Measurements from ENCODE around the gene CROCC.

Gene CROCC

DNA sequence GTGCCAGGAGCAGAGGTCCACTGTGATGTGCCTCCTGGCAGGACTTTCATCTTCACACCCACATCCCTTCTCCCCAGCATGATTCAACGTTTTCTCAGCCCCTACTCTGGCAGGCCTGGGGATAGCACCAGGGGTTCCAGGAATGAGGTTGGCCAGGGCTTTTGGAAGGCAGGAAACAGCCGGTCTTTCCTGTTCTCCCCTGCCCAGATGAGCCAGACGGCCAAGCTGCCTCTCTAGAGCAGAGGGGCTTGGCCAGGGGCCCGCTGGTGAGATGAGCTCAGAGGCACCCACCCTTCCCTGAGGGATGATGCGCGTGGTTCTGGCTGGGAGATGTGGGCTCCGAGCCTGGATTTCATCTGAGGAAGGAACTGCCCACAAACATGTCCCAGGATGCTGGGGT is 63.0 kb downstream of the CROCC start:
- no peak for DNase-seq (ENCODE audit: low read depth in 2 of 2)

DNA sequence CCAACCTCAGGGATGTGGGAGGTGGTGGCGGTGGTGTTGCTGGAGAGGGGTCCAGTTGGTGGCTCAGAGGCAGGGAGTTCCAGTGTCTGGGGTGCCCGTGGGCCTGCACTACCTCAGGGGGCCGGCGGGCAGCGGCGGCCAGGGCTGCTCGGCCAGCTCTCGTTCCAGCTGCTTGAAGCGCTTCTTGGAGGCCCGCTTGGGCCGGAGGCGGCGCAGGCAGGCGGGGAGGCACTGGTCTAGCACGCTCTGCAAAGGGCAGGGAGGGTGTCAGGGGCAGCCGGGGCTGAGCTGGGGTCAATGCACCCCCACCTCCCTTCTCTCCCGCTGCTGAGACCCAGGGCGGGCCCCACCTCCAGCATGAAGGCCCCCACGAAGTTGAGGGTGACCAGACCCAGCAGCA is 64.4 kb downstream of the CROCC start:
- no peak for DNase-seq (ENCODE audit: low read depth in 2 of 2)

DNA sequence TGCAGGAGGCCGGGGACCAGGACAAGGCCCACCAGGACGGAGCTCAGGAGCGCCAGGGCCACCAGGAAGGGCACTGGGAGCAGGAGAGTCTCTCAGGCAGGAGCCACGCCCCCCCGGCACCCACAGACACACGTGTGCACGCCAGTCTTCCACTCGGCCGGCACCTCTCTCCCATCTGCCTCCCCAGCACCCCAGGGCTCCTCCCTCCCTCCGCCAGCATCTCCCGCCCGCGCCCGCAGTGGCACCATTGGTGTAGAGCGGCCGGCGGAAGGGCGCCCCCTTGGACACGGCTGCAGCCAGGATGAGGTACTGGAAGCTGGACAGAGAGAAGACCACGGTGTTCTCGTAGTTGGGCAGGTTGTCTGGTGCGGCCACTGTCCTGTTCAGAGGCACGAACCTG is 64.8 kb downstream of the CROCC start:
- no peak for DNase-seq (ENCODE audit: low read depth in 2 of 2)

DNA sequence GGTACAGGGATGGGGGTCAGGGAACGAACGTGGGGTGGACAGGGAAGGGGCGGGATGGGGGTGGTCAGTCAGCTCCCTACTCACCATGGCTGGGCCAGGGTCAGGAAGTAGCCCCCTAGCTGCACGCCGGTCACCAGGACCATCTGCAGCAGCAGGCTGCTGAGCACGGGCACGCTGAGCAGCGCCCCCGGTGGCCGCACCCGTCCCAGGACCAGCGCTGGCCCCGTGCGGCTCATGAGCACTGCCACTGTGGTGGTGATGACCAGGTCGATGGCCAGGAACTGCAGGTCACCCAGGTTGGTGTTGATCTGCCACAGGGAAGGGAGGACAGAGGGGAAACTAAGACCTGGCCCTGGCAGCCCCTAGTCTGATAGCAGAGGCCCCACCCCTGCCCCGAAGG is 65.2 kb downstream of the CROCC start:
- no peak for DNase-seq (ENCODE audit: low read depth in 2 of 2)

DNA sequence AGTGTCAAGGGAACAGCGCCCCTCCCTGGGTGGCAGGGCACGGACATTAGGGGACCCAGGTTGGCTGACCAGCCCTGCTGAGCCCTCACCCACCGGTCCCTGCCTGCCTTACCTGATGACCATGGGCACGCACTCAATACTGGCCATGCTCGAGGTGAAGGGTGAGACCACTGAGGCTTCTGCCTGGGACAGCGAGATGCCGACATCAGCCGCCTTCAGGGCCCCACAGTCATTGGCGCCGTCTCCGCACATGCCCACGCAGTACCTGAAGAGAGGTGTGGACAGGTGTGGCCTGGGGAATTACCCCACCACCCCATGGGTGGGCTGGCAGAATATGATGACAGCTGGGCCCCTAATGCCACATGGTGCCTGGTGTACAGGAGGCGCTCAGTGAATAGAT is 66.5 kb downstream of the CROCC start:
- DNase-seq (ENCODE audit: low read depth in 2 of 2), result no peak

DNA sequence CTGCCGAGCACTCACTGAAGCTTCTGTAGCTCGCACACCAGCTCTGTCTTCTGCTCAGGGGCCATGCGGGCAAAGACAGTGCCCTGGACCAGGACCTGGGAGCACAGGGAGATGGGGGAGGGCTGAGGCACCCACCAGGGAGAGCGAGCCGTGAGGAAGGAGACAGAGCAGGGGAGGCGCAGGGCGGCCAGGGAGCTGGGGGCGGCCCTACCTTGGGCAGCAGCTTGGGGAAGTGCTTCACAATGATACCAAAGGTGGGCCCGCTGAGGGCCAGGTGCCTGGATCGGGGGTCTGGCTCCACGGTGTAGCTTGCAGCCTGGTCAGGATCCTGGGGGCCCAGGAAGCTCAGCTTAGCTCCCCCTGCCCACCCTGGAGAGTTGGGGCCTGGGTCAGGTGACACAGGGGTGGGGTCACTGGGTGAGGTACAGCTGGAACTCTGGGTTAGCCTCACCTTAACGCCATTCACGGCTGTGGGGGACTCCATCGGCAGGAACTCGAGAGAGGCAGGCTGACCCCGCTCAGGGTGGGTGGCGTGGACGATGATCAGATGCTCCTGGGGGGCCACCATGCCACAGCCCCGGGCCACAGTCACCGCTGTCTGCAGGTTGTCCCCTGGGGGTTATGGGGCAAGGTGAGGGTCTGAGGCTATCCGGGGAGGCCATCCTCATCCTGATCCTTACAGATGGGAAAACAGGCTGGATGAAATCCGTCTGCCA is 68.1 kb downstream of the CROCC start:
- no peak for DNase-seq (ENCODE audit: low read depth in 2 of 2)

DNA sequence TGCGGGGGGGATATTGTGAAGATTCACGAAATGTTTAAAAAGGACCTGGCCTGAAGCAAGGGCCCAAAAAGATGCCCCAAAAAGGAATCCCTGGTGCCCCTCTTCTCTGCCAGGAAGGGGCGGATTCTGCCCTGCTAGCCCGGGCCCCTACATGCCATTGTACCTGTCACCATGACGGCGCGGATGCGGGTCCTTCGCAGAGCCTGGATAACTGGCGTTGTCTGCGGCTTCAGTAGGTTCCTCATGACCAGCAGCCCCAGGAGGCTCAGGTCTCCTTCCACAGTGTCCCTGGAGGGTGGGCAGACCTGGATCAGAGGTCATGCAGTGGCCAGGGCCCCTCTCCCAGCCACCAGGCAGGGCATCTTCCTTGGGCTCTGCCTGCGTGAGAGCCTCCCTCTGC is 69.8 kb downstream of the CROCC start:
- DNase-seq (ENCODE audit: low read depth in 2 of 2), result no peak

DNA sequence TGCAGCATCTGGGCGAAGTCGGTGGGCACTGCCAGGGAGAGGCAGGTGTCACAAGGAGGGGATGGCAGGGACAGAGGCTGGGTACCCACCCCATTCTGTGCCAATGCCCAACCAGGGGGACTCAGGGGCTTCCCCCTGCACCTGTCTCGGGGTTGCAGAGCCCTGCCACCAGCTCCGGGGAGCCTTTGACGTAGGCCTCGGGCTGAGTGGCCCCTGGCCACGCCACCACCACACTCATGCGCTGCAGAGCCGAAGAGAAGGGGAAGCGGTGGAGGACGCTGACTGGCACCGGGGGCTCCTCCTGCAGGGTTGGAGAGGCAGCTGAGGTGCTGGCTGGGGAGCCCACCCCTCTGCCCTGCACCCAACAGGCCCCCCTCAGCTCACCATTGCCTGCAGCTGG is 70.4 kb downstream of the CROCC start:
- DNase-seq (ENCODE audit: low read depth in 2 of 2), result no peak

DNA sequence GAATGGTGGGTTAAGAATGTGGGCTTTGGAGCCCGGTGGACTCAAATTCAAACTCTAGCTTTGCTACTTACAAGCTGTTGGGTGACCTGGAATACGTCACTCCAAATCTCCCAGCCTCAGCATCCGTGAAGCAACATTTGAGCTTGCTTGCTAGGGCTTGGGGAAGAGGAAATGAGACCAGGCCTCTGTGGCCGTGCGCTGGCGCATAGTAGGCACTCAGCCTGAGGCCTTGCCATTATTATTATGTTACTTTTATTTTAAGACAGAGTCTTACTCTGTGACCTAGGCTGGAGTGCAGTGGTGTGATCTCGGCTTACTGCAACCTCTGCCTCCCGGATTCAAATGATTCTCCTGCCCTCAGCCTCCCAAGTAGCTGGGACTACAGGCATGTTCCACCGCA is 70.9 kb downstream of the CROCC start:
- DNase-seq (ENCODE audit: low read depth in 2 of 2), result no peak

DNA sequence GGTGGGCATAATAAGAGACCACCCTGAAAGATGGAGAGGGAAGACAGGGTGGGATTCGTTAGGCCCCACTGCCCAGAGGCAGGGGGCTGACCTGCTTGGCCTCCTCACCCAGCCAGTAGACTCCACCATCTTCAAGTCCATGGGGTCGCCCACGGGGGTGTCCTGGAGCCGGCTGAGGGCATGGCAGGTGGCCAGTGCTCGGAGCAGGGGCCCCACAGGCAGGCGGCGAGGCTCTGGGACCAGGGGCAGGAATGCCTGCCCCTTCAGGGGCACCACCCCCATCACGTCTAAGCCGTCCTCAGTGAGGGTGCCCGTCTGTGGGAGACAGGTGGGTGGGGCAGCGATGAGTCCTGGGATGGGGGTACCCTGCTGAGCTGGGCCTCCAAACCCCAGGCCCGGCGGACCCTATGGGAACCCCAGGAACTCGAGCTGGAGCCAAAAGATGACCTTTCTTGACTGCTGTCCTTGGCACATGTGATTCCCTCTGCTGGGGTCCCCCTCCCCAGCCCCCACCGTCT is 71.8 kb downstream of the CROCC start:
- no peak for DNase-seq (ENCODE audit: low read depth in 2 of 2)

DNA sequence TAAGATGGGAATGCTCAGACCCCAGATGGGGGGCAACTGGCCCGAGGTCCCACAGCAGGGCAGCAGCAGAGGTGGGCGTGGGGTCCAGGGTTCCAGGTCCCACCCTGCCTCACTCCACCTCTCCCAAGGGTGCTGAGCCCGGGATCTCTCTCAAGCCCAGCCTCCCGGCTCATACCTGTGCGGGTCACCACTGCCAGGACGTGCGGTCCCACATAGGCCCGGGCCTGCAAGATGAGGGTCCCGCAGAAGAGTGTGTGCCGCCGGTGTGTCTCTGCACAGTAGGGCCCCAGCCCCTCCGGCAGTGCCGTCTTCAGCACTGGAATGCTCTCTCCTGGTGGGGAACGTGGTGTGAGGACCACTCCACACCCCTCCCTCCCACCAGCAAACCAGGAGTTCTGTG is 75.1 kb downstream of the CROCC start:
- DNase-seq (ENCODE audit: low read depth in 2 of 2), result no peak

DNA sequence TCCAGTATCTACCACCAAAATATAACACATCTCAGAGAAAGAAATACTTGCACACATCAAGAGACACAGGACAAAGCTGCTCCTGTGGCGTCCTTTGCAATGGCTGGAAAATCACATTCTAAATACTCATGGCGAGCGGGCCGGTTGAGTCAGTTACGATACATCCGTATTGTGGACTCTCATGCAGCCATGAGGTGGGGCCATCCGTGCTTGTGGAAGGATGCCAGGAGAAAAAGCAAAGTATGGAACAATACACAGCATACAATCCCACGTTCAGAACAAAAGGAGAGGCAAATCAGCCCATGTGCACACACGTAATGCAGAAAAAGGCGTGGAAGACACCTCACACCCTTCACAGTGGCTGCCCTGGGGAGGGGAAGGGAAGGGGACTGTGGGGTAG is 76.9 kb downstream of the CROCC start:
- no peak for DNase-seq (ENCODE audit: low read depth in 2 of 2)

DNA sequence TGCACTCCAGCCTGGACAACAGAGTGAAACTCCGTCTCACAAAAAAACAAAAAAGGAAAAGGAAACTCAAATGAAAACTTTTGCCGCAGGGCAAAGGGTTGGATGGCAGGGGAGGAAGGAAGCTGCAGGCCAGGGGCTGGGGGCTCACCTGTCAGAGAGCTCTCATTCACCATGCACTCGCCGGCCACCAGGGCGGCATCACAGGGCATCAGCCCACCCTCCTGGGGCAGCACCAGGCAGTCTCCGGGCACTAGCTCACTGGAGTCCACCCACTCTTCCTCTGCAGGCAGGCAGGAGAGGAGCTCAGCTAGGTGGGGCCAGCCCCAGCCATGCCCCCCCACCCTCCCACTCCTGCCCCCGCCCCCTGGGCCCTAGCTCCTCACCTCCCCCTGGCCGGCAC is 78.1 kb downstream of the CROCC start:
- DNase-seq (ENCODE audit: low read depth in 2 of 2), result no peak

DNA sequence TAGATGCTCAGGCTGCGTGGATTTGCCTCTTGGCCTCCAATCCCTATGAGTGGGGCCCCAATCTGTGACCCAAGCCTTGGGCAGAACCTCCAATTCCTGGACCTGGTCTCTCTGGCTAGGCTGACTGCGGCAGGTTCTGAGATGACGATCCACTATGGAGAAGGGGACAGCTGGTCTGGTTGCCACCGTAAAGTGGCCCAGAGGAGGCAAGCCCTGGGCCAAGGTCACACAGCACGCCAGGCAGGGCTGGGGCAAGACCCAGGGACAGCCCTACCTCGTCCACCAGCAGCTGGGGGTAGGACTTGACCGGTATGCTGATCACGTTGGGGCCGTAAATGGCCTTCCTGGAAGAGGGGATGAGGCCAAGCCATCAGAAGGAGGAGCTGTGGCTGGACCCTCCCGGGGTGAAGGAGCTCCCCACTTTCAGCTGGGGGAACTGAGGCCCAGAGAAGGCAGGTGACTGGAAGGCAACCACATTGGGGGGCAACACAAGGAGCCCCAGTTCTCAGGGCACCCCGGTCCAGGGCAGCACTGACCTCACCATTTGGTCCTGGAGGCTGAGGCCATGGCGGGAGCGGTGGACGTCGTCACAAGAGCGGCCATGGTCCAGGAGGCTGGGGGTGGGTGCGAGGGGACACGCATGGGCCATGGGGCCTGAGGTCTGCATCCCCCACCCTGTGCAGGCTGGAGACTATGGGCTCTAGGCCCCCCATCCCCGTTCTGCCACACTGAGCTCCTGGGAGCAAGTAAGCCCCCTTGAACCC is 80.2 kb downstream of the CROCC start:
- no peak for DNase-seq (ENCODE audit: low read depth in 2 of 2)

DNA sequence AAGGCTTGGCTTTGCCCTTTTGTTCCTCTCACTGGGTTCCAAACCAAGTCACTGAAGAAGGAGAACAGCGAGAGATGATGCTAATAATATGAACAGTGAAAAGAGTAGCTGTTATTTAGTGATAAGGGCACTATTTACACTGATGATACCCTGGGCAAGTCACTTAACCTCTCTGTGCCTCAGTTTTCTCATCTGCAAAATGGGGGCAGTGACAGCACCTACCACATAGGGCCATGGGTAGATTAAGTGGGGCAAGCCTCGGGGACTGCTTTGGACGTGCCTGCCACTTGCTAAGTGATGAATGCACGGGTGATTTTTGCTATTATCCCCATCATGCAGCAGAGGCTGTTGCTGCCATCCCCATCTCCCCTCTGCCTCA is 80.8 kb downstream of the CROCC start:
- no peak for DNase-seq (ENCODE audit: low read depth in 2 of 2)

DNA sequence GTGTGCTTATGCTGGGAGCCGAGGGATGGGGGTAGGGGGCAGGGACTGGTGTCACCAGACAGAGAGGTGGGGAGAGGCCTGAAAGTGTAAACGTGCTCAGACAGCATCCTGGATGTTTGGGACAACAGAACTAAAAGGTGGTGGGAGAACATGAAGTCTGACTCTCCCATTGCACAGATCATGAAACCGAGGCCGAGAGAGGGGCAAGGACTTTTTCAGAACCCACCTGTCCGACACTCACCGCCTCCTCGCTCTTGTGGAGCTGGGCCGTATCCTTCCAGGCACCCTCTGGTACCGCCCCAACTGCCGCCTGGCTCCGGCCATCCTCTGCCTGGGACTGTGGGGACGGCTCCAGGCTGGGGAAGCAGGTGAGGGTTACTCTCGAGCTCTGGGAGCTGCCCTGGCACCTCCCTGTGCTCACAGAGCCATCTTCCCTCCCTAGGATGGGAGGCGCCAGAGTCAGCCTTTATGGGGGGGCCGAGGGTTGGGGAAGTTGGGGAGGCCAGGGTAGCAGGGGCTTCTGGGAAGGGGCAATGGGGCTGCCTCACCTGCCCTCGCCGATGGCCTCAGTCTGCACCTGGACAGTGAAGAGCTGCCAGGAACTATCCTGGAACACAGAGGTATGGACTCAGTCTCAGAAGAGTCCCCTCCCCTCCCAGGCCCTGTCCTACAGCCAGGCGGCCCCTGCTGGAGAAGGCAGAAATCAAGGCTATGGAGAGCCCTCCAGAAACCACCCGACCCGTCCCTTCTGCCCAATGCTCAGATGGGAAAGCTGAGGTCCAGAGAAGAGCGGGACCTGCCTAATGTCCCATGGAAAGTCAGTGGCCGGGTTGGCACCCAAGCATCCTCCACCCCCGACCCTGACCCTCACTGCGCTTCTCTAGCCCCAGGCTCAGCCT is 83.0 kb downstream of the CROCC start:
- no peak for DNase-seq (ENCODE audit: low read depth in 2 of 2)

DNA sequence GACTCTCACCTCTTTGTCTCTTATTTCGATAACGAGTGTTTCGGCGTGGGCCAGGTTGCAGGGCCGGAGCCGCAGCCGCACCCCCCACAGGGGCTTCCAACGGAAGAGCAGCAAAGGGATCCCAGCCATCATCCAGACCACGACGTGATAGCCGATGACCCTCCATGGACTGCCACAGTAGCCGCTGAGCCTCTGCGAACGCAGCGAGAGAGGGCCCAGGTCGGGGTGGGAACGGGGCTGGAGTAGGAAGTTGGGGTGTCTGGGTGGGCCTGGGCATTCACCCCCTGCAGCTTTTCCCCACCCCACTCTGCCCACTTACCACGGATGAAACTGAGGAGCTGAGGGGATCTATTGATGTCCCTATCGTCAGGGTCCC is 83.6 kb downstream of the CROCC start:
- no peak for DNase-seq (ENCODE audit: low read depth in 2 of 2)

DNA sequence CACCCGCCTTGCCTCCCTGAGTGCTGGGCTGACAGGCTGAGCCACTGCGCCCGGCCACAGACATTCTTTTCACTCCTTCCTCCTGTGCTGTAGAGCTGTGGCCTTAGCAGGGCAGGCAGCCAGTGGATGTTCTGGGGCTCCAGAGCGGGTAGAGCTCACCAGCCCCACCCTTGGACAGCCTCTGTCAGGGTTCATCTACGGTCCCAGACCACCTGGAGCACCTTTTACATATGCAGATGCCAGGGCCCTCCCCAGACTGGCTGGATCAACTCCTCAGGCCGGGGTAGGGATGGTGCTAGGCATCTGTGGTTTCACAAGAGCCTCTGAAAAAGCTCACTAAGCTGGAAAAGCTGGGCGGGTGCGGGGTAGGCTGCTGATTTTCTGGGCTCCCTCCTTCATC is 85.4 kb downstream of the CROCC start:
- no peak for DNase-seq (ENCODE audit: low read depth in 2 of 2)

DNA sequence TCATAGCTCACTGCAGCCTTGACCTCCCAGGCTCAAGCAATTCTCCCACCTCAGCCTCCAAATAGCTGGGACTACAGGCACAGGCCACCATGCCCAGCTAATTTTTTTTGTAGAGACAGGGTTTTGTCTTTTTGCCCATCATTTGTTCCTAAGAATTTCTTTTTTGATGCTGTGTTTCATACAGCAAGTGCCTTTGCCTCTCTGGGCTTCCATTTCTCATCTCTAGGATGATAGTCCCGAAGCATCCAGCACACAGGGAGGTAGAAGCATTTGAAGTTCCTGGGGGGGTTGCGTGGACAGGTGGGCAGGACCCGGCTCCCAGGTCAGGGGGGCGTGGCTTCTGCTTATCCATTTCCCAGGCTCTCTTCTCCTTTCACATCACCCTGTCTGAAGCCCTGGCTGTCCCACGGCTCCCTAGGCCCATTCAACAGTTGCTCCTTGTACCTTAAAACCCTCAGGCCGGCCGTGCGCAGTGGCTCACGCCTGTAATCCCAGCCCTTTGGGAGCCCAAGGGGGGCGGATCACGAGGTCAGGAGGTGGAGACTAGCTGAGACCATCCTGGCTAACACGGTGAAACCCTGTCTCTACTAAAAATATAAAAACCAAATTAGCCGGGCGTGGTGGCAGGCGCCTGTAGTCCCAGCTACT is 86.6 kb downstream of the CROCC start:
- no peak for DNase-seq (ENCODE audit: low read depth in 2 of 2)

DNA sequence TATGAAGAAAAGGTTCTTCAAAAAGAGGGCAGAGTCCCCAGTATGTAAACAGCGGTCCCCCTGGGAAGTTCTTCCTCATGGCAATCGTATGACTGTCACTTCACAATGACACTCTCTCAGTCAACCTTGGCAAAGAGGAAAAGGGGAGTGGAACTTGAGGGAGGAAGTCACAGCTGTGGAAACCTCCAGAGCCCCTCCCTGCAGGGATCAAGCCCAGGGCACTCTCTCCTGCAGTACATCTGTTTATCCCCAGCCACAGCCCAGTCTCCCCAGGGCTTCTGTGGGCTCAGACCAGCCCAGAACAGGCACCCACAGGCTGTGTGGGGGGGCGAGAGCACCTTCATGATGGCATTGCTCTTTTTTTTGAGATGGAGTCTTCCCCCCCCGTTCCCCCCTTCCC is 88.0 kb downstream of the CROCC start:
- no peak for DNase-seq (ENCODE audit: low read depth in 2 of 2)

DNA sequence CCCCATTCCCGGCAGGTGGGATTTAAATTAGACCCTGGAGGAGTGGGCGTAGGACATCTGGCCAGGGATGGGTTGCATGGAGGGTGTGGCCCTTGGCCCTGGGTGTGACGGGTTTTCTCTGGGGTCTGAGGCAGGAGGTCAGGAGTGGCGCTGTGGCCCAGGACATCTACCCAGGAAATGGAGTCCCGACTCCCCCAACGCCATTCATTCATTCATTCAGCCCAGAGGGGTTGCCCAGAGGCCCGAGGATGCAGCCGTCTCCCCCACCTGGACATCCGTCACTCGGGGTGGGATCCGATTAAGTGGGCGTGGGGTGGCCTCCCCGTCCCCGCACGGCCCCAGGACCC is 89.3 kb downstream of the CROCC start:
- DNase-seq (ENCODE audit: low read depth in 2 of 2), result no peak
